AG10803 (cell line): ENCODE data around the gene PEX11A.

Experiments used
- DNase-seq: peaks from one replicate; pipeline ENCODE4 v3.0.0; 2010; ENCODE audit warnings: low read depth
- H3K4me3 ChIP-seq: 2 replicates; pipeline ENCODE4 v1.5.1; 2011; ENCODE audit warnings: mild to moderate bottlenecking, low read length, control low read depth
- TF ChIP-seq, protein P1 (sequence below): conservative IDR thresholded peaks from 2 replicates; pipeline ENCODE4 v1.5.1; 2011; ENCODE audit warnings: mild to moderate bottlenecking, low read length, control low read depth, inconsistent platforms

Gene PEX11A

DNA sequence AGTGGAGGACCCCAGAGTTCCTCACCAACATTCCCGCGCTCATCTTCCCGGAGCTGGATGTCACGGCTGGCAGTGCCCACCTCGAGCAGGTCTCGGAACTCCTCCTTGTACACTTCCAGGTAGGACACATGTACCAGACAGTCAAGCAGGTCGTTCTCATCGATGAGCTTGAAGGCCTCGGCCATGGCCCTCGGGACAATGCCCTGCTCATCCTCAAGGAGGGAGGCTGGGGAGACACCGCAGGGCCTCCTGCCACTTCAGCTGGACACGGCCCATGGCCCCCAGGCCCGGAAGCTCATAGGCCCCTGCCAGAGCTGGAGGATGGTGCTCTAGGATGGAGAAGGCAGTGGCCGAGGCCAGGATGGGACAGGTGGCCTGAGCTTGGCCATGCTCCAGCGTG, 40.8 kb downstream of the PEX11A start:
- TF ChIP-seq, protein P1, sequence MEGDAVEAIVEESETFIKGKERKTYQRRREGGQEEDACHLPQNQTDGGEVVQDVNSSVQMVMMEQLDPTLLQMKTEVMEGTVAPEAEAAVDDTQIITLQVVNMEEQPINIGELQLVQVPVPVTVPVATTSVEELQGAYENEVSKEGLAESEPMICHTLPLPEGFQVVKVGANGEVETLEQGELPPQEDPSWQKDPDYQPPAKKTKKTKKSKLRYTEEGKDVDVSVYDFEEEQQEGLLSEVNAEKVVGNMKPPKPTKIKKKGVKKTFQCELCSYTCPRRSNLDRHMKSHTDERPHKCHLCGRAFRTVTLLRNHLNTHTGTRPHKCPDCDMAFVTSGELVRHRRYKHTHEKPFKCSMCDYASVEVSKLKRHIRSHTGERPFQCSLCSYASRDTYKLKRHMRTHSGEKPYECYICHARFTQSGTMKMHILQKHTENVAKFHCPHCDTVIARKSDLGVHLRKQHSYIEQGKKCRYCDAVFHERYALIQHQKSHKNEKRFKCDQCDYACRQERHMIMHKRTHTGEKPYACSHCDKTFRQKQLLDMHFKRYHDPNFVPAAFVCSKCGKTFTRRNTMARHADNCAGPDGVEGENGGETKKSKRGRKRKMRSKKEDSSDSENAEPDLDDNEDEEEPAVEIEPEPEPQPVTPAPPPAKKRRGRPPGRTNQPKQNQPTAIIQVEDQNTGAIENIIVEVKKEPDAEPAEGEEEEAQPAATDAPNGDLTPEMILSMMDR, result no peak
- DNase-seq, result no peak
- H3K4me3 ChIP-seq, result no peak overlapping the region

- H3K4me3 ChIP-seq, result no peak overlapping the region
- TF ChIP-seq, protein P1, result no peak
- DNase-seq, result no peak
These were observed 41.4 kb downstream of the PEX11A start for GRCh38 chr15:89649013-89649625.

GRCh38 chr15:89648106-89649012, 42.2 kb downstream of the PEX11A start:
- TF ChIP-seq, protein P1, result no peak
- DNase-seq, result no peak
- H3K4me3 ChIP-seq, result no peak overlapping the region

DNA sequence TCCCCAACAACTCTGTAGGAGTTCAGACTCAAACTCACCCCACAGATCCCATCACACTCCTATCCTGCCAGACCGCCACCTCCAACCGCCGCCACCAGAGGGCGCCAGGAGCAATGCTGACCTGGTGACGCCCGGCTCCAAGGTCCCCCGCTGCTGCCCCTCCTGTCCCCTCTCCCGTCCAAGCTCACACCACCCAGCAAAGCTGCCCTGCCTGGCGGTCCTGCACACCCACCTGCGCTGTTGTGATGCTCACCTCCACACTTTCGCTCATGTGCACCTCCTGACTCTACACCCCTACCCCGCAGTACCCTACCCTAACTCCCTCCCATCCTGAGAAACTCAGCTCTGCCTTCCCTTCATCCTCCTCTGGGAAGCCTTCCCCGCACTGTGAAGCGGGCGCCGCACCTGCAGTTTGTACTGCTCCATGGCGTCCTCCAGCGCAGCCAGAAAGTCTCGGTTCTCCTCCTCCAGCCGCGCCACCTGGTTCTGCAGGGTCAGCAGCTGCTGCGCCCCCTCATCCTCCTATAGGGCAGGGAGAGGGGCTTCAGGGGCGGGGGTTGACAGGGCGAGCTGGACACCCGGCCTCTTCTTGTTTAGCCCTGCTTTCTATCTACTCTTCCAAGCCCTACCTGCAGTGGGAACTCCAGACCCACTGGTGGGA, 43.2 kb downstream of the PEX11A start:
- DNase-seq, result peak; percentile 52
- TF ChIP-seq, protein P1, result peak; percentile 88
- H3K4me3 ChIP-seq, result no peak overlapping the region

DNA sequence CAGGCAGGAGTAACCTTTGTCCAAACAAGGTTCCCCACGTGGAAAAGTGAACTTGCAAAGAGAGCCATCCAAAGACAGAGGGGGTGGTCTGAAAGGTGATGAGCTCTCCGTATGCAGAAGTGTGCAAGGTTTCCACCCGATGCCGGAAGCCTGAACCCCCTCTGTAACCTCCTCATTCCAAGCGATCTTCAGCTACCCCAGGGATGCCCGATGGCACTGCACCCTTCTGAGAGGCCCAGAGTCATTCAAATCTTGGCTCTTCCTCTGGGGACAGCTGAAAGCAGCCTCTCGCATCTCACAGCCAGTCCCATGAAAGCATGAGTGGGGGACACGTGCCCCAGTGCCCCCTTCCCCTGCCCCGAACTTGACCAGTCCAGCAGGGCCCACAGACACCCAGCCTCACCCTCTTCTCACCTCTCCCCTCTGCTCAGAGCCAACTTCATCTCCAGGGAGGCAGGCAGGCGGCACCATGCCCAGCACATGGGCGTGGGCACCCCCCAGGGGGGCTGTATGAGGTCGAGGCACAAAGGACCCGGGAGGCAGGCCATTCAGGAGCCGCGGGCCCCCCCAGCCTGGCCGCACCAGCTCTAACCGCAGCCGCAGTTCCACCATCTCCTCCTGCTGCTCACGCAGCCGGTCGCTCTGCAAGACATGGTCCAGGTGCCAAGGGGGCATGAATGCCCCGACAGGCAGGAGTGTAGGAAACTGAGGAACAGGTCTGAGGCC, 44.0 kb downstream of the PEX11A start:
- H3K4me3 ChIP-seq, result no peak overlapping the region
- DNase-seq, result no peak
- TF ChIP-seq, protein P1, result no peak

DNA sequence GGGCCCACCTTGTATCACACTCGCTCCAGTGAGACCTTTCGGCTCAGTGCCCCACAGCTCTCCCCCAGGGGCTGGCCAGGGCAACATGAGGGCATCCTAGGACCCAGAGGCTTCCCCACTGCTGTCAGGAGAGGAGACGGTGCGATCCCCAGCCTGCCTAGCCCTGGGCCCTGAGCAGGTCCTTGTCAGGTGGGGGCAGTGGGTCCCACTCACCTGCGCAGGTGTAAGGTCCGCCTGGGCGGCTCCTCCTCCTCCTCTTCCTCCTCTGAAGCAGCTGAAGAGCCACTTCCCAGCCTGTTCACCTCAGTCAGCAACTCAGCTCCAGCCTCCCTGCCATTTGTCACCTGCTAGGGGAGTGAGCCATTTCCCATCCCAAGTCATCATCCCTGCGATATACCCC, 44.9 kb downstream of the PEX11A start:
- no peak overlapping the region for H3K4me3 ChIP-seq
- TF ChIP-seq, protein P1, result no peak
- DNase-seq, result no peak
